Left renal pelvis (tissue), 4 donors: ENCODE data around the gene GLP1R. TPM values are rescaled to one million over a fixed set of nuclear protein-coding genes. Genes with fewer than 3 reads are reported as not detected.

Experiments
- DNase-seq, 4 donors: peaks; one replicate each; pipeline ENCODE4 v3.0.0-alpha.2; 2013; ENCODE audit warnings: low read depth in 4 of 4, low spot score in 3 of 4
- polyA plus RNA-seq, 4 donors: library from polyadenylated mRNA; unstranded; fragments of 120-200 nt; gene quantifications; one replicate each; pipeline ENCODE4 v1.2.1, GENCODE V29; 2013; ENCODE audit not compliant: insufficient read length in 4 of 4

The GLP1R gene
- polyA plus RNA-seq, 4 donors = 0.12 to 0.85 (median 0.72) TPM

- DNase-seq = no peak
These were observed 12.6 kb downstream of the GLP1R start for GRCh38 chr6:39061182-39061581.

DNA sequence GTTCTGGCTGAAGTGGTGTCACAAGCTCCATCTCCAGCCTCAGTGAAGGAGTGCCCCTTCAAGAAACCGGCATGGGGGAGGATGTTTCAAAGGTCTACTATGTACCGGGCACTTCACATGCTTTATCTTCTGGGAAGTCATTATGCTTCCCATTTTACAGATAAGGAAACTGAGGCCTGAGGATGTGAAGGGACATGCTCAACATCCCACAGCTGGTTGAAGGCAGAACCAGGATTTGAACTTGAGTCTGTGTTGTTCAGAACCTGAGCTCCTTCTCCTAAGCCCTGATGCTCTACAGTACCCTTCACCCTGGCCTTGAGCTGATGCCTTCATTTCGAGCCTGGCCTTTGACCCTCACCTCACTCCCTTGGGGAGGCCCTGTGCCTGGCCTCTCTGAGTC lies 13.0 kb downstream of the GLP1R start:
- no peak for DNase-seq

DNA sequence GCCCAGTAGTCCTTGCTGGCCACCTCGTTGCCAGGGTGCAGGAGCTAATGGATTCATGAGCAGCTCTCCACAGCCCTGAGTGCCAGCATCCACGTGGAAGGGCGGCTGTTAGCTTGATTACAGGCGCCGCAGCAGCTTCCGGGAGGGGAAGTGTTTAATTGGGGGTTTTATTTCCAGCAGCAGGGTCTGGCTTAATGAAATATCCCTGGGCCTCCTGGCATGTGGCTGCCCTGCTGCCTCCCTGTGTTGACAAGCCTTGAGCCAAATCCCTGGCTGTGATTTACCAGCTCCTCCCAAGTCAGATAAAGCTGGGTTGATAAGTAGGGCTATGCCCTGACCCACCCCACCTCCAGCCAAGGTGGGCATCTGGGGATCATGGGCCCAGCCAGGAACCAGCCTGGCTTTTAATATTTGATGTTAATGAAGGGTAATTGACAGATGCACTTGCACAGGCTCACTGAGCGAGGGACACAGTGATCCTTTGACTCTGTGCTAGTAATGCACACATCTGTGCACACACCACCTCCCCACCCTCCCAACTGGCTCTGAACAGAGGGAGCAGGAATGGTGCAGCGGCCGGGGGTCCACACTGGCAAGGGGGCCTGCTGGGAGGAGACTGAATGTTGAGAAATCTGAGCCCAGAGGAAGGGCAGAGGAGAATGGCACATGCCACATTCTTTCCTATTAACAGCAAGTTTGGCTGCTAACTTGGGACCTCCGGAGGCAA lies 13.6 kb downstream of the GLP1R start:
- no peak for DNase-seq

- DNase-seq = no peak
These were observed 14.9 kb downstream of the GLP1R start for GRCh38 chr6:39063526-39063925.

DNA sequence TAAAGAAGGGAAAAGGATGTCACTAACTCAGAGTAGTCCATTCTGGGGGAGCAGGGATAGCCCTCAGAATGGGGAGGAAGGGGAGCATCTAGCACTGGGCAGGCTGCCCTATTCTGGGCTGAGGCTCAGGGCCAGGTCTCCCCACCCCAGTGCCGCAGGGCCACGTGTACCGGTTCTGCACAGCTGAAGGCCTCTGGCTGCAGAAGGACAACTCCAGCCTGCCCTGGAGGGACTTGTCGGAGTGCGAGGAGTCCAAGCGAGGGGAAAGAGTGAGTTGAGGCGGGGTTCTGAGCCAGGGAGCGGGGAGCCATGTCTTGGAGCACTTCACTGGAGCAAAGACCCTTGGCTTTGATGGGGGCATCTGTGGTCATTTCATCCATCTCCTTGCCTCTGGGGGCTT lies 17.0 kb downstream of the GLP1R start:
- DNase-seq = no peak

DNA sequence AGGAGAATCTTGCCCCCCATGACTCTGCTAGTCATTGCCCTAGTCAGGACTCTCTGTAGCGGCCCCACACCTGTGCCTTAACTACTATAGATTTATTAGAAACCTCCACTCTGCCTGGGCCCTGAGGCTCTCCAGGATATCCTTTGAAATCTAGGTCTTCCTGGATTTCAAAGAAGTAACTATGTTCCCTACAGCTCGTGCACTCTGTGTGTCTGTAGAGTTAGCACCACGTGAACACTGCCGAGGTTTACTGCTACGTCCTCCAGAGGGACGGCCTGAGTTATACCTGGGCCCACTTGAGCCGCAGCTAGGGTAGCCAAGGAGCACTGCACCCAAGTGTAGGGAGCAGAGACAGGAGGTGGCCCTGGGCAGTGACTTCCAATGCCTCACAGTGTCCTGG lies 19.8 kb downstream of the GLP1R start:
- no peak for DNase-seq

DNA sequence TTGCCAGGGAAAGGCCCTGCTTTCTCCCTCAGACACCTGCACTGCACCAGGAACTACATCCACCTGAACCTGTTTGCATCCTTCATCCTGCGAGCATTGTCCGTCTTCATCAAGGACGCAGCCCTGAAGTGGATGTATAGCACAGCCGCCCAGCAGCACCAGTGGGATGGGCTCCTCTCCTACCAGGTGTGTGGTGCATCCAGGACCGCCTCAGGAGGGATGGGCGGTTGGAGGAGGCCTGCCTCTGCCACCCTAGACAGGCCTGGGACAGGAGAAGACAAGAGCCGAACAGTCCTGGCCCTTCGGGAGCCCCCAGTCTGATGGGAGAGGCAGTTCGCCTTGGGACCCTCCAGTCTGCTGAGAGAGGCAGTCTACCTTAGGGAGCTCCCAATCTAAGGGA lies 24.2 kb downstream of the GLP1R start:
- DNase-seq = no peak

DNA sequence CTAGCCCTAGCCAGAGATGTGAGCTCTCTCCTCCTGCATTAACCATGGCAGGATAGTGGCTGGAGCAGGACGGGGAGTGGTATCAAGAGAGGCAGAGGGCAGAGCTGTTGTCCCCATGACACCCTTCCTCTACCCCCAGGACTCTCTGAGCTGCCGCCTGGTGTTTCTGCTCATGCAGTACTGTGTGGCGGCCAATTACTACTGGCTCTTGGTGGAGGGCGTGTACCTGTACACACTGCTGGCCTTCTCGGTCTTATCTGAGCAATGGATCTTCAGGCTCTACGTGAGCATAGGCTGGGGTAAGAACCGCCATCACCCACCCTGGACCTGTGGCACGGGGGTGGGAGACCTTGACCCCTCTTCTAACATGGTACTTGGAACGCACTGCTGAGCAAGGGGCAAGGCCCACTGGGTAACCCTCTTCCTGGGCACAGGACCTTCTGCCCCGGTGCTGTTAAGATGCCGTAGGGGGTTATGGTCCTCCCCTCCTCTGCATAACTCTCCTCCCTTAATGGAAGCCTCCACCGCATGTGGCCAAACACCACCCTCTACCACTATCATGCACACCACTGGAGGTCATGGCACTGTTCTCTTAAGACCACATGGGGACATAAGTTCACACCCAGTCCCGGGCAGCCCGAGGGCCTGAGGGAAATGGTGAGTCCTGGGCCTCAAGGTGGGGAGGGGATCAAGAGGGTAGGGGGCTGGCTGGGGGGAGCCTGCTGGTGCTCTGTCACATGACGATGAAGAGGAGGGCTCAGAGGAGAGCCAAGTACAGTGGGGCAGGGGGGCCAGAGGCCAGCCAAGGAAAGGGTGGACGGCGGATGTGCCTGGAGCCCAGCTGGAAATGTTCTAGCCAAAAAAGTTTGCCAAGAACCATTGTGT lies 25.1 kb downstream of the GLP1R start:
- no peak for DNase-seq

DNA sequence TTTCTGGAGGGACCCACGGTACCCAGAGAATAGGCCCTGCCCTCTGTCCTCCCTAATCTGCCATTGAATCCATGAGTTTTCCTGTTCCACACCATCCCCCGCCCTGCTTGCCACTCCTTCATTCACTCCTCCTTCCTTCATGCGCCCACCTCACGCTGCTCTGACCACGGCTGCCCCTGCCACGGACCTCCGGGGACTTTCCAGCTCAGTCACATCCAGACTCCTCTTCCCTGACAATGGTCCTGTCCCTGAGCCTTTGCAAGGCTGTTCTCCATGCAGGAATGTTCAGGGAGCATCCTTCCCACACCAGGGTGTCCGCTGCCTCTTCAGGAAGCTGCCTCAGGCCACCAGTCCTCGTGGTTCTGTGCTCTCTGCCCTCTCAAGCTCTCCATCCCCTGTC lies 25.9 kb downstream of the GLP1R start:
- DNase-seq = no peak

- DNase-seq = no peak
These were observed 26.6 kb downstream of the GLP1R start for GRCh38 chr6:39075010-39075686.

- no peak for DNase-seq
These were observed 27.4 kb downstream of the GLP1R start for GRCh38 chr6:39075807-39076622.

- DNase-seq = no peak
These were observed 28.3 kb downstream of the GLP1R start for GRCh38 chr6:39076623-39077535.

DNA sequence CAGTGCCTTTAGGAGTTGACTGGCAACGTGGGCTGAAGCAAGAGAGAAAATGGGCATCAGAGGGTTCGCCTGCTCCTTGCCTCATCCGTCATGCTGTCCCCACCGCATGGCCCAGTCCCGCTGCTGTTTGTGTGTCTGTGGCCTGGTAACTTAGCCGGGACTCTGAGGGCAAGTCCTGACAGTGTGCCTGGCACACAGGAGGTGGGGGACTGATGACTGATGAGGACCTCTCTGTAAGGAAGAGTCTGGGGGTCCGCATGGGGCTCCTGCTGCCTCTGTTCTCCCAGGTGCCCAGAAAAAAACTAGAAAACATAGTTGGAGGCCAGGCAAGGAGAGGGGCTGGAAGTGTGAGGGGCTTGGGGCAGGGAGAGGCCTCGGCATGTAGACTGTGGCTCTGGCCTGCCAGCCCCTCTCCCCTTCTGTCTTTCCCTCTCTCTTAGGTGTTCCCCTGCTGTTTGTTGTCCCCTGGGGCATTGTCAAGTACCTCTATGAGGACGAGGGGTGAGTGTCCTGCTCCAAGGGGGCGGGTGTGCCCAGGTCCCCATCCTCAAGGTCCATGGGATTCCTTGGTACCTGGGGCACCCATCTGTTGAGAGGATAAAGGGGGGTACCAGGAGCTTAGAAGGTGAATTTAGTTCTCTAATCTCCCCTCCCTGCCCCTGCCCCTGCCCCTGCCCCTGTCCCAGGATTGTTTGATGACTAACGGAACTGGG lies 29.5 kb downstream of the GLP1R start:
- DNase-seq = no peak

DNA sequence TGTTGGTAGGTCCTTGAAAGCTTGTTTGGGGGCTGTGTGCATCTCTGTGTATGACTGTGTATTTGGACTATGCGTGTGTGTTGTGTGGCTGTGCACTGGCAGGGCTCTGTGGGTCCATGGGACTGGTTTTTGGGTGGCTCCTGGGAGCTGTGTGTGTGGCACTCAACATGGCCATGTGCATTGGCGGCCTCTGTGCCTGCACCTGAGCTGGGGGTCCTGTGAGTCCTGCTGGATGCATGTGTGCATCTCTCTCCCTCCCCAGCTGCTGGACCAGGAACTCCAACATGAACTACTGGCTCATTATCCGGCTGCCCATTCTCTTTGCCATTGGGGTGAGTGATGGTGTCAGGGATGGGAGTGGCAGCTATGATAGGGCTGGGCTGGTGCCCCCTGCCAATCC lies 30.1 kb downstream of the GLP1R start:
- no peak for DNase-seq

- DNase-seq = no peak
These were observed 30.9 kb downstream of the GLP1R start for GRCh38 chr6:39079197-39080125.

DNA sequence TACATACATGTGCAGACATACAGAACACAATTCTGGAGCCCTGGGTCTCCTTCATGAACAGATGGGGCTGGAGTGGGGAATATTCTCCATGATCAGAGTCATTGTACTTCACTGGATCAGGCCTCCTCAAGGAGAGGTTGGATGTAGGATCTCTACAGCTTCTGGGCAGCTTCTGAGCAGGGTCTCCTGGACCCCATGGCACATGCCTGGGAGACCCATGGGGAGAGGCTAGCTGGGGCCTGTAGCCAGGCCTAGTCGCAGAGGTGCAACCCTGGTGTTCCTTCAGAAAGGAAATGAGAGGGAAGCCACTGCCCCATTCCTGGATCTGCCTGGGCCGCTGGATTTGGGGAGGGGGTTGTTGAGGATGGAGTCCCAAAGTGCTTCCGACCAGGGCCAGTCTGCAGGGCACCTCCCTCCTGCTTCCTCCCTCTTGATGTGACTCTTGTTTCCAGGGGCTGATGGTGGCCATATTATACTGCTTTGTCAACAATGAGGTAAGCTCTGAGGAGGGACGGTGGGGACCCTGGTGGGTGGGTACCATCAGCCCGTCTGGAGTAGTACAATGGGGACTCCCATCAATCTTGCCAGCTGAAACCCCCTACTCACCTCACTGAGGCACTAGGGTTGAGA lies 31.8 kb downstream of the GLP1R start:
- DNase-seq = no peak

DNA sequence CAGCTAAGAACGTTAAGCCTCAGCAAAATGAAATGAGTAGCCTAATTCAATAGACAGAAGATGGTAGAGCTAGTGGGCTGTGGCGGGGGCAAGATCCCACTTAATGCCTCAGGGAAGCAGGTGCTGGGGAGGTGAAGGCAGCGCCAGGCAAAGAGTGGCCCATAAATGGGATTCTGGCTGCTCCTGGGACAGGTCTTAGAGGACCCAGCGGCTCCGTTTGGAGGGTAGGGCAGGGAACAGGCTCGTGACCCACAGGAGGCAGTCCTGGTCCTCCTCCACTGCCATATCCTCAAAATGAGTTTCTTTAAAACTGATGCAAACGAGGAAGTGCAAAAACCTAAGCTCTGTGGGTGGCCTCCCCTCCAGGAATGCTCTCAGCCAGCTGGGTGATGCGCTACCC lies 33.7 kb downstream of the GLP1R start:
- DNase-seq = no peak
